Coronary artery (tissue), 2 donors: ENCODE measurements around the gene GIMAP5.

Experiments
- DNase-seq: peaks from one replicate; pipeline ENCODE4 v3.0.0-alpha.2; 2017; ENCODE audit warnings: low spot score
- H3K27ac ChIP-seq, 2 donors: fragments of 200-600 bp; sonication (generic); one replicate each; pipeline ENCODE4 v1.5.1; 2016 to 2019
- H3K4me3 ChIP-seq: fragments of 200-600 bp; sonication (generic); 2 replicates; pipeline ENCODE4 v1.5.1; 2016; ENCODE audit warnings: mild to moderate bottlenecking, moderate library complexity
- CTCF ChIP-seq: fragments of 200-600 bp; sonication (generic); IDR thresholded peaks from one replicate; pipeline ENCODE4 v1.5.1; 2019; ENCODE audit warnings: antibody characterized with exemption

Gene GIMAP5

GRCh38 chr7:150723467-150723866, 13.8 kb upstream of the GIMAP5 start:
- DNase-seq = no peak
- TF ChIP-seq CTCF = no peak
- no peak overlapping the region for H3K4me3 ChIP-seq
- no peak overlapping the region for H3K27ac ChIP-seq

- H3K27ac ChIP-seq = no peak overlapping the region
- no peak for TF ChIP-seq CTCF
- no peak for DNase-seq
- H3K4me3 ChIP-seq = no peak overlapping the region
These were observed 9.8 kb upstream of the GIMAP5 start for GRCh38 chr7:150727381-150727780.

- H3K27ac ChIP-seq = no peak overlapping the region
- DNase-seq = no peak
- no peak for TF ChIP-seq CTCF
- no peak overlapping the region for H3K4me3 ChIP-seq
These were observed 9.2 kb upstream of the GIMAP5 start for GRCh38 chr7:150728011-150728410.

- DNase-seq = no peak
- no peak for TF ChIP-seq CTCF
- Histone ChIP-seq H3K27ac (no peak overlapping the region), H3K4me3 (no peak overlapping the region)
These were observed 8.6 kb upstream of the GIMAP5 start for GRCh38 chr7:150728609-150729008.

- H3K27ac ChIP-seq = no peak overlapping the region
- no peak for DNase-seq
- no peak overlapping the region for H3K4me3 ChIP-seq
- no peak for TF ChIP-seq CTCF
These were observed 5.3 kb upstream of the GIMAP5 start for GRCh38 chr7:150731916-150732315.

GRCh38 chr7:150732786-150733481, 4.3 kb upstream of the GIMAP5 start:
- Histone ChIP-seq H3K4me3 (no peak overlapping the region), H3K27ac (no peak overlapping the region)
- TF ChIP-seq CTCF = no peak
- no peak for DNase-seq

- no peak for TF ChIP-seq CTCF
- Histone ChIP-seq H3K27ac (no peak overlapping the region), H3K4me3 (no peak overlapping the region)
- DNase-seq = no peak
These were observed 3.6 kb upstream of the GIMAP5 start for GRCh38 chr7:150733482-150734095.
